K562 (cell line): ENCODE results near the gene SMIM45.

ENCODE experiments used
- ATAC-seq: fragments of 200-7000 bp; cut with Tn5 transposase; 3 replicates; pipeline ENCODE4 v1.9.1; 2020; ENCODE audit warnings: moderate library complexity
- BruUV-seq: library from RNA; stranded (reverse); fragments of 400-500 nt; replicated peaks from 2 replicates; lab custom pipeline; 2021; lab: Mats Ljungman, UMichigan
- CTCF ChIA-PET: fragments of 300-600 bp; formaldehyde crosslinking; extraction: SDS; loops from one replicate; lab custom pipeline; 2021; ENCODE audit warnings: low intra/inter-chr PET ratio; lab: Yijun Ruan, JAX
- POLR2A ChIA-PET: fragments of 300-600, 350-650 bp; sonication (Branson Sonifier 250); formaldehyde crosslinking; extraction: SDS; loops from one replicate; lab custom pipeline; 2021; ENCODE audit warnings: antibody characterized with exemption, inconsistent platforms; lab: Yijun Ruan, JAX
- DNase-seq, 4 experiments: peaks; one replicate each; pipeline versions ENCODE4 v3.0.0 to v3.0.0-alpha.2; 2011 to 2018; ENCODE audit warnings: low spot score in 3 of 4, mixed read lengths in 3 of 4; ENCODE audit errors: extremely low read depth in 1 of 4
- FAIRE-seq: peaks from 2 replicates; lab custom pipeline; 2011; peaks lifted over from hg19 to GRCh38; lab: Jason Lieb, UNC
- H2AFZ ChIP-seq: 2 replicates; pipeline ENCODE4 v1.6.0; 2011; ENCODE audit warnings: low read depth, low read length, control low read depth, inconsistent platforms
- H3K27ac ChIP-seq: fragments of 200-600 bp; 3 replicates; pipeline ENCODE4 v1.8.0; 2011; ENCODE audit warnings: low read depth, mild to moderate bottlenecking, control low read depth, inconsistent platforms, low read length, moderate library complexity, mixed read lengths; ENCODE audit errors: extremely low read depth
- H3K27me3 ChIP-seq, 2 experiments: fragments of 300-600 bp in 1 of 2; 2 replicates in 1 of 2; 3 replicates in 1 of 2; pipeline versions ENCODE4 v1.6.0 to v1.8.0; 2011; ENCODE audit warnings: inconsistent platforms in 2 of 2, low read length in 2 of 2, mild to moderate bottlenecking in 1 of 2, mixed read lengths in 1 of 2, moderate library complexity in 1 of 2; ENCODE audit not compliant: control insufficient read depth in 2 of 2, insufficient read depth in 2 of 2
- H3K36me3 ChIP-seq: fragments of 300-600 bp; 3 replicates; pipeline ENCODE4 v1.8.0; 2011; ENCODE audit warnings: mild to moderate bottlenecking, low read length, inconsistent platforms; ENCODE audit not compliant: control insufficient read depth, insufficient read depth
- H3K4me1 ChIP-seq, 2 experiments: fragments of 200-600 bp in 1 of 2; replicated peaks in 1 of 2; 2 replicates in 1 of 2; 3 replicates in 1 of 2; pipeline versions ENCODE4 v1.5.1 to v1.8.0; 2011; ENCODE audit warnings: inconsistent platforms in 2 of 2, low read length in 2 of 2, mild to moderate bottlenecking in 1 of 2, mixed read lengths in 1 of 2, moderate library complexity in 1 of 2; ENCODE audit not compliant: control insufficient read depth in 2 of 2, insufficient read depth in 2 of 2
- H3K4me2 ChIP-seq: 2 replicates; pipeline ENCODE4 v1.6.1; 2011; ENCODE audit warnings: low read length, control low read depth, inconsistent platforms, mixed read lengths; ENCODE audit not compliant: insufficient read depth
- H3K4me3 ChIP-seq: fragments of 200-600 bp; sonication (generic), shearing (Covaris generic); 2 replicates; pipeline ENCODE4 v1.5.1; 2016; ENCODE audit warnings: control low read depth, inconsistent platforms
- H3K79me2 ChIP-seq: fragments of 200-600 bp; 3 replicates; pipeline ENCODE4 v1.8.0; 2011; ENCODE audit warnings: low read length, inconsistent platforms; ENCODE audit not compliant: control insufficient read depth, insufficient read depth
- H3K9ac ChIP-seq, 2 experiments: 2 replicates each; pipeline versions ENCODE4 v1.6.0 to v1.6.1; 2011; ENCODE audit warnings: low read depth in 2 of 2, low read length in 2 of 2, control low read depth in 1 of 2, inconsistent platforms in 1 of 2, mild to moderate bottlenecking in 1 of 2, mixed read lengths in 1 of 2; ENCODE audit not compliant: insufficient read depth in 1 of 2
- H3K9me1 ChIP-seq: one replicate; pipeline ENCODE4 v1.6.0; 2011; ENCODE audit warnings: inconsistent platforms, mild to moderate bottlenecking, low read length, moderate library complexity; ENCODE audit not compliant: control insufficient read depth, insufficient read depth
- H3K9me3 ChIP-seq: replicated peaks from 2 replicates; pipeline ENCODE4 v1.5.1; 2011; ENCODE audit warnings: low read depth, low read length, inconsistent platforms; ENCODE audit not compliant: control insufficient read depth, insufficient read depth
- H4K20me1 ChIP-seq: replicated peaks from 2 replicates; pipeline ENCODE4 v1.6.1; 2011; ENCODE audit warnings: low read length, inconsistent platforms, mixed read lengths; ENCODE audit not compliant: control insufficient read depth, insufficient read depth
- ARID2 ChIP-seq: fragments of 450-650 bp; IDR thresholded peaks from 2 replicates; pipeline ENCODE4 v1.6.1; 2017; ENCODE audit warnings: antibody characterized with exemption, mild to moderate bottlenecking
- BDP1 ChIP-seq: IDR thresholded peaks from 3 replicates; pipeline ENCODE4 v1.6.1; 2011; ENCODE audit not compliant: insufficient read length, insufficient read depth
- CBX5 ChIP-seq: IDR thresholded peaks from 2 replicates; pipeline ENCODE4 v1.6.1; 2014; ENCODE audit warnings: low read depth, borderline replicate concordance
- CHD4 ChIP-seq: fragments of 200-600 bp; sonication (generic); IDR thresholded peaks from 3 replicates; pipeline ENCODE4 v1.6.1; 2012; ENCODE audit warnings: low read depth, mild to moderate bottlenecking, mixed read lengths, low read length, inconsistent platforms; ENCODE audit not compliant: insufficient read depth, insufficient replicate concordance, poor library complexity, severe bottlenecking
- FIP1L1 ChIP-seq: fragments of 200-400 bp; formaldehyde crosslinking; IDR thresholded peaks from 2 replicates; pipeline ENCODE4 v1.6.1; 2018; ENCODE audit warnings: mild to moderate bottlenecking, low read depth, low read length; ENCODE audit not compliant: poor library complexity, severe bottlenecking
- FOSL1 ChIP-seq: fragments of 200-800 bp; sonication (Bioruptor generic); conservative IDR thresholded peaks from 2 replicates; pipeline ENCODE4 v1.6.1; 2016; ENCODE audit warnings: missing genetic modification characterization, missing compliant biosample characterization
- FOXJ2 ChIP-seq: fragments of 200-800 bp; sonication (Bioruptor generic); IDR thresholded peaks from 2 replicates; pipeline ENCODE4 v1.6.1; 2016; ENCODE audit warnings: missing genetic modification characterization, missing compliant biosample characterization
- FOXK1 ChIP-seq: sonication (generic); formaldehyde crosslinking; IDR thresholded peaks from 2 replicates; pipeline ENCODE4 v1.8.0; 2022; ENCODE audit warnings: missing genetic modification reagents, mild to moderate bottlenecking, borderline replicate concordance
- HNRNPH1 ChIP-seq: fragments of 200-400 bp; formaldehyde crosslinking; optimal IDR thresholded peaks from 2 replicates; pipeline ENCODE3; 2017; ENCODE audit warnings: low read depth, mild to moderate bottlenecking, low read length, moderate library complexity
- HOXB6 ChIP-seq: fragments of 250-450 bp; sonication (Bioruptor Pico); IDR thresholded peaks from 2 replicates; pipeline ENCODE4 v1.5.1; 2022; ENCODE audit warnings: mild to moderate bottlenecking, borderline replicate concordance
- IFI16 ChIP-seq: fragments of 250-450 bp; sonication (Bioruptor Pico); IDR thresholded peaks from 2 replicates; pipeline ENCODE4 v2.1.2; 2022; ENCODE audit warnings: mild to moderate bottlenecking, inconsistent platforms
- KAT7 ChIP-seq: sonication (generic); formaldehyde crosslinking; IDR thresholded peaks from 2 replicates; pipeline ENCODE4 v1.8.0; 2022; ENCODE audit warnings: missing genetic modification reagents, mild to moderate bottlenecking, borderline replicate concordance
- MAFK ChIP-seq: IDR thresholded peaks from 2 replicates; pipeline ENCODE4 v1.6.1; 2011; ENCODE audit warnings: low read length, improper control_type of control experiment
- MTF1 ChIP-seq: fragments of 250-450 bp; sonication (Bioruptor Pico); IDR thresholded peaks from 2 replicates; pipeline ENCODE4 v1.9.0; 2021; ENCODE audit warnings: moderate library complexity, mild to moderate bottlenecking, inconsistent platforms, borderline replicate concordance
- NCOR1 ChIP-seq: fragments of 450-650 bp; IDR thresholded peaks from 2 replicates; pipeline ENCODE4 v1.6.1; 2016; ENCODE audit warnings: mild to moderate bottlenecking, moderate library complexity
- RFX7 ChIP-seq: fragments of 250-450 bp; sonication (Bioruptor Pico); IDR thresholded peaks from 2 replicates; pipeline ENCODE4 v1.5.1; 2021; ENCODE audit warnings: mild to moderate bottlenecking
- ZBTB5 ChIP-seq: fragments of 450-650 bp; IDR thresholded peaks from 2 replicates; pipeline ENCODE4 v1.6.1; 2017; ENCODE audit warnings: antibody characterized with exemption
- ZNF274 ChIP-seq: IDR thresholded peaks from 2 replicates; pipeline ENCODE4 v1.6.1; 2011; ENCODE audit warnings: low read depth, mild to moderate bottlenecking, low read length, moderate library complexity, borderline replicate concordance
- ZNF398 ChIP-seq: fragments of 250-450 bp; sonication (Bioruptor Pico); IDR thresholded peaks from 2 replicates; pipeline ENCODE4 v1.8.0; 2021; ENCODE audit warnings: moderate library complexity, mild to moderate bottlenecking, inconsistent platforms
- WGBS: fragments of 100-300 bp; shearing (Covaris generic); methylation state at CpG from one replicate; pipeline ENCODE4 v1.1.6; 2016; ENCODE audit warnings: low coverage, mixed read lengths; ENCODE audit not compliant: insufficient coverage; ENCODE audit errors: missing lambda C conversion rate; 5-methylcytosine and 5-hydroxymethylcytosine counted together
- in situ Hi-C: fragments of 300-500 bp; cut with MboI; formaldehyde crosslinking; loops from 4 replicates; pipeline ENCODE4 v1.15.0; 2018; ENCODE audit warnings: inconsistent platforms, mixed read lengths
- intact Hi-C: fragments of 100-400 bp; cut with micrococcal nuclease; formaldehyde crosslinking; loops from 2 replicates; pipeline ENCODE4 v1.14.2; 2022

SMIM45 gene

GRCh38 chr22:41963453-41964111, 11.6 kb downstream of the SMIM45 start (continued):
- TF ChIP-seq ZNF398 (CRISPR knock-in tag), result no peak
- TF ChIP-seq FOXK1 (CRISPR knock-in tag), result no peak
- TF ChIP-seq BDP1, result no peak
- TF ChIP-seq FOXJ2 (tag), result no peak

GRCh38 chr22:41964112-41964491, 12.2 kb downstream of the SMIM45 start:
- Histone ChIP-seq H3K9me1 (no peaks in the 10 kb centered on the region), H3K4me1 (peaks cover 15 to 19% of the 10 kb centered on the region in 2 experiments), H2AFZ (no peak overlapping the region), H3K9me3 (no peaks in the 10 kb centered on the region), H3K9ac (no peak overlapping the region), H4K20me1 (no peaks in the 10 kb centered on the region), H3K36me3 (no peaks in the 10 kb centered on the region), H3K79me2 (no peaks in the 10 kb centered on the region), H3K4me3 (no peak overlapping the region), H3K4me2 (no peak overlapping the region), H3K27ac (no peak overlapping the region), H3K27me3 (no peaks in the 10 kb centered on the region)
- DNase-seq, result no peak
- in situ Hi-C loops, result loop anchor here (25.0 kb wide), 1 partner anchor 473 kb away; the partner anchor contains the start of gene NFAM1
- BruUV-seq, result no TSS peak
- ATAC-seq, result no peak
- CTCF ChIA-PET, result no interaction called here
- FAIRE-seq, result no peak
- 7% methylated on average over 3 of the region's 5 CpGs for WGBS
- POLR2A ChIA-PET, result interaction anchor here (0.8 kb wide), 2 partner anchors 39 to 176 kb away, joined by 3 read pairs; no protein-coding TSS in a partner anchor
- intact Hi-C loops, result loop anchor here (10.0 kb wide), 2 partner anchors 111 to 151 kb away; partner anchors contain the start of genes NAGA, PHETA2 and SMDT1
- TF ChIP-seq KAT7, result no peak
- TF ChIP-seq ZNF274, result no peak
- no peak for TF ChIP-seq IFI16 (CRISPR knock-in tag)
- no peak for TF ChIP-seq MTF1
- TF ChIP-seq FIP1L1, result no peak
- TF ChIP-seq HNRNPH1, result no peak
- TF ChIP-seq CHD4, result no peak
- no peak for TF ChIP-seq ARID2
- TF ChIP-seq RFX7, result no peak
- no peak for TF ChIP-seq FOSL1 (tag)
- no peak for TF ChIP-seq ZBTB5
- no peak for TF ChIP-seq NCOR1
- TF ChIP-seq HOXB6 (CRISPR knock-in tag), result no peak
- no peak for TF ChIP-seq MAFK
- no peak for TF ChIP-seq CBX5
